ENCODE data around the gene FOXO4. TPM values are rescaled to one million over a fixed set of nuclear protein-coding genes. Genes with fewer than 3 reads are reported as not detected.
"Not testable (repeated sequence)": the region's sequence is repeated elsewhere in the genome, so short reads cannot be mapped to it uniquely, and the experiment has no call there.

The FOXO4 gene
- 10.5 and 10.7 TPM in 2 replicates for polyA plus RNA-seq (2014; cell fraction: cytosol; rRNA removed)
- polyA plus RNA-seq (2014; cell fraction: nucleus; rRNA removed), result 7.4 and 10.3 TPM in 2 replicates

DNA sequence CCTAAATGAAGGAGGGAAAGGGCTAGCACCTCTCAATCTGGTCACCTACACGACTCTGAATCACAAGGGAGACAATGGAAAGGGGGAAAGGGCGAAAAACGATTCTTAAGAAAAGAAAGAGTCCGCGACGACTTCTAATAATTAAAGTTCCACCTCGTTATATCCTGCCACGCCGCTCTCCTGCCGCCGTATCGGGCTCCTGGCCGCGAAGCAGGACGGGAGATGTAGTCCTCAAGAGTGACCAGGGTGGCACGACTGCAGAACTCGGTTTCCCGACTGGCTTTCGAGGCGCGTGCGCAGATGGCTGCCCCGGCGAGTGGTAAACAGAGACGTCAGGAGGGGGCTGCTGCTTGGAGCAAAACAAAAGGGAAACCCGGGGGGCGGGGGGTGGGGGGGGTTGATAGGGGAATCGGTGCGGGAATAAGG is at the start of gene FOXO4:
Gene FOXO4 (plus strand): TSS at position 297 of the 426 bp plus-strand sequence. CDS start 678 bp downstream, outside the sequence.
- peak; percentile 86 for DNase-seq (ENCODE audit: low spot score)

DNA sequence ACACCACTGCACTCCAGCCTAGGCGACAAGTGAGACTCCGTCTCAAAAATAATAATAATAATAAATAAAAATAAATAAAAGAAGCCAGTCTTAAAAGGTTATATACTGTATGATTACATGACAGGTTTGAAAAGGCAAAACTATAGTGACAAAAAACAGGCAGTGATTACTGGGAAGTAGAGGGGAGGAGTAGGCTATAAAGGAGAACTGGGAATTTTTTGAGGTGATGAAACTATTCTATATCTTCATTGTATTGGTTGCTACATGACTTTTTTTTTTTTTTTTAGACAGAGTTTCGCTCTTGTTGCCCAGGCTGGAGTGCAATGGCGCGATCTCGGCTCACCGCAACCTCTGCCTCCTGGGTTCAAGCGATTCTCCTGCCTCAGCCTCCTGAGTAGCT is 47.8 kb upstream of the FOXO4 start:
- DNase-seq (ENCODE audit: low spot score), result not testable (repeated sequence)

GRCh38 chrX:71052721-71053120 is 42.9 kb upstream of the FOXO4 start:
- DNase-seq (ENCODE audit: low spot score), result no peak

- no peak for DNase-seq (ENCODE audit: low spot score)
These were observed 42.4 kb upstream of the FOXO4 start for GRCh38 chrX:71053217-71053621.

DNA sequence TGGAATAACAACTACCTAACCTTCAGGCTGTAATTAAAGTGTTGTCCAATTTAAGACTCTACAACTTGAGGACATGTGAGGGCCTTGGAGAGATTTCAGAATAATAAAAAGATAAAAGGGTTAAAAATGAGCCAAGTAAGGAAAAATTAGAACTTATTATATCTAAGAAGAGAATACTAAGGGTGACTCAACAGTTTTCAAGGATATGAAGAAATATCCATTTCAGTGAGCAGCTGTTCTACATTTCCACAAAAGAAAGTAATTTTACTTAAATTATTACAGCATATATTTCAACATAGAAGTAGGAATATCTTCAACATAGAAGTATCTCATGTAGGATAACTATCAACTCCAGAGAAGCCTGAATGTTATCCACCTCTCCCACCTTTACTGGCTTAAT is 38.8 kb upstream of the FOXO4 start:
- no peak for DNase-seq (ENCODE audit: low spot score)

DNA sequence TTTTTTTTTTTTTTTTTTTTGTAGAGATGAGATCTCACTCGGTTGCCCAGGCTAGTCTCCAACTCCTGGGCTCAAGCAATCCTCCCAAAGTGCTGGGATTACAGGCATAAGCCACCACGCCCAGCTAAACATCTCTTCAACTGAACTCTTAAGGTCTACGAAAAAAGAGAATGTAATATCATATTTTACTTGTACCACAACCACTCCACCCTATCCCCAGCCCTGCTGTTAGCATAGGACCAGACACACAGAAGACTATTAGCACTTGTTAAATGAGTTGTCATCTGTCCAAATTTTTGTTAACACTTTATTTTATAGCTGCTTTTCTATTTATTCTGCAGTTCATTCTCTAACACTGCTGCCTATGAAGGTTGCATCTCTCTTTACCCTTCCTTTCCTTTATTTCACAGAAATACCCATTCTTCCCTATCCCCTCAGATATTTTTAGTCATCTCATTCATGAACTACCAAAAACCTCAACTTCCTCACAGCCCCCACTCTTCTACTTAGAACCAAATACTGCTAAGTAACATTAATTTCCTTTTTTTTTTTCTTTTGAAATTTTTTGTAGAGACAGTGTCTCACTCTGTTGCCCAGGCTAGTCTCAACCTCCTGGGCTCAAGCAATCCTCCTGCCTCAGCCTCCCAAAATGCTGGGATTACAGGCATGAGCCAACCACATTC is 37.7 kb upstream of the FOXO4 start:
- no peak for DNase-seq (ENCODE audit: low spot score)

- no peak for DNase-seq (ENCODE audit: low spot score)
These were observed 35.5 kb upstream of the FOXO4 start for GRCh38 chrX:71060127-71060526.

DNA sequence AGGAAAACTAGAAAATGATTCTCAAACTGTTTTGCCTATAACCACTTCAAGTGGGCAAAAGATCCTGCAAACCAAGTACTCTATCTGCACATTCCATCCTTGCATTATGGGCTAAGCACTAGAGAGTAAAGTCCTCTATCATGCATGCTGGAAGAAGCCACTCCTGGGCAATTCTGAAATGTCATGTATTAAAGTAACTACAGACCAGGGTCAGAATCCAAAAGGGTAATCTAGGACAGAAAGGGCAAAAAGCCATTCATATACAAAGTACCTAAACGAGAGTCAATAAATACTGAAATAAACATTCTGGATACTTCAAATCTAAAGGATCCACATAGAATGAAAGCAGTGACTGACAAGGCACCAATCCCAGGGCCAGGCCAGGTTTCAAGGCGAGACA is 28.6 kb upstream of the FOXO4 start:
- no peak for DNase-seq (ENCODE audit: low spot score)

GRCh38 chrX:71067712-71068043 is 28.0 kb upstream of the FOXO4 start:
- no peak for DNase-seq (ENCODE audit: low spot score)

GRCh38 chrX:71068044-71068918 is 27.4 kb upstream of the FOXO4 start, which contains the start of gene SNX12:
Gene SNX12 (minus strand): TSS chrX:71068334. CDS start chrX:71068306, 28 bp downstream.
- peak; percentile 95 for DNase-seq (ENCODE audit: low spot score)

DNA sequence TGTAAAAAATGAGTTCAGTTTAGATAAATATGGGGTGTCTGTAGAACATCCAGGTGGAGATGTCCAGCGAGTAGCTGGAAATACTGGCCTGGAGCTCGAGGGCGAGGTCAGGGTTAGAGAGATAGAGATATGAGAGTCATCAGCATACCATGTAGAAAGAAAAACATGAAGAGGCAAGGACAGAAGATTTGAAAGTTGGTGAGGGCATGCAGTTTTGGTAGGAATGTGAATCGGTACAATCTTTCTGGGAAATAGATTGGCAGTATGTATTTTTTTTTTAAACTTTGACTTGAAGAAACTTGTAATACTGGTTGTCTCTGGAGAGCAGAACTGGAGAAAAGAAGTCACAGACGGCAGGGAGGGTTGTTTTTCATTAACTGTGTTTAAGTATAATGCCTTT is 25.1 kb upstream of the FOXO4 start:
- no peak for DNase-seq (ENCODE audit: low spot score)

GRCh38 chrX:71081330-71082123 is 14.1 kb upstream of the FOXO4 start:
- no peak for DNase-seq (ENCODE audit: low spot score)

DNA sequence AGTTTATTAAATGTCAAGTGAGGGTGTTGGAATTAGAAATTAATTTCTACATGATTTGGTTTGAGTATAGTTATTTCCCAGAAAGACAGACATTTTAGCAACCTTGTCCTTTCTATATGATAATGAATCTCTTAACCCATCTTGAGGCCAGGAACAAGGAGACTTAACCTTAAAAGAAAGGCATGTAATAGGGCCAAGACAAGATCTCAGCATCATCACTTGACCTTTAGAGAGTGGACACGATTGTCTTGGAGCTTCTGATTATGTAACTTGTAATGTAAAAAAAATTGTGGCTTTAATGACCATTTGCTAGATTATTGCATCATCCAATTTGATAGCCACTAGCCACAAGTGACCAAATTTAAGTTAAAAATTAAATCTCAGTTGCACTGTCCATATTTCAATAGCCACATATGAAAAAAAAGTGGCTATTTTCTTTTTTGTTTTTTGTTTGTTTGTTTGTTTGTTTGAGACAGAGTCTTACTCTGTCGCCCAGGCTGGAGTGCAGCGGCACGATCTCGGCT is 13.5 kb upstream of the FOXO4 start:
- DNase-seq (ENCODE audit: low spot score), result no peak

- no peak for DNase-seq (ENCODE audit: low spot score)
These were observed 12.8 kb upstream of the FOXO4 start for GRCh38 chrX:71082822-71083221.

DNA sequence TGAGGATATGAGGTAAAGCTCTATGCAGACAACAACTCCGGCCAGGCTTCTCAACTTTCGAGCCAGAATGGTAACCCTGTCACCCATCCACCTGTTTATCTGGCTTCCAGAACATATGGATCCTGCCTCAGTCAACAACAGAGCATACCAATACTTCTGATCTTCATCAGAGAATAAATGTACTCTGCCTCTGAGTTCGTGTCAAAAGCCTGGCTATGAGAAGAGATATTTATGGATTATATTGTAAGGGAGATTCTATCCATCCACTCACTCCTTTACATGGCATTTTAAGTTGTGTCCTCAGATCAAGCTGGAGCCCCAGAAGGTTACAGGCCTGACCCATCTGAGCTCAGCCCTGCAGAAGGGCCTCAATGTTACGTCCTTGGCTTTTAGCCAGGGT is 9.8 kb upstream of the FOXO4 start:
- DNase-seq (ENCODE audit: low spot score), result no peak

DNA sequence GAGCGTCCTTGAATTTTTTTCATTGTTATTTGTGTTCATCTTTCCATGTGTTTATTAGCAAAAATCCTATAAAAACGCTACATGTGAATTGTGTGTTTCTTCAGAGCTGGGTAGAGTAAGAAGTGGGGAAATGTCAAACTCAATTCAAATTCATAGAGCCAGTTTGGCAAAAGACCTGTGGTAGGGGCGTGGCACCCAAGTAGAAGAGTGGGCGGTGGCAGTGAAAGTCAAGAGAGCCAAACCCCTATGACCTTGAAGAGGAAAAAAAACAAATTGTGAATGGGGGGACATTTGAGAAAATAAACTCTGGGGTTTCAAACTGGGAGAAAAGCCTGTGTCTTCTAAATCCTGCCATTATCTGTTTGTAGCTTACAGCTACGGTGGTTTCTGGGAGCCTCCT is 4.4 kb upstream of the FOXO4 start:
- DNase-seq (ENCODE audit: low spot score), result no peak

DNA sequence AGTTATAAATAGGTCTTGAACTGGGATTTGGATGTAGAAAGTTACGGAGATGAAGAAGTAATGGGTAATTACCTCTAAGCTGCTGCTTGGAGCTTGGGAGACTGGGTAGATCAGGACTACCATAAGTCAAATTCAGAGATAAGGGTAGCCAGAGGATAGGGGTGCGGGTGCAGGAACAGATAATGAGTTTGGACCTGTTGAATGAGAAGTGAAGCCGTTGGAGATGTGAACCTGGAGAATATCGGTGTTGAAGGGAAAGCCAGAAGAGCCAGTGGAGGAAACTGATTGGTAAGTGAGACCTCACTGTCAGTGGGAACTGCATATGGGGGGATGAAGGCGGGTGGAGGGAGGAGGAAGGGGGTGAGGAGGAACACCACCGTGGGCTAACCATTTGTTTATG is 618 bp upstream of the FOXO4 start:
- no peak for DNase-seq (ENCODE audit: low spot score)

GRCh38 chrX:71095981-71096759 is 519 bp downstream of the FOXO4 start:
- peak; percentile 24 for DNase-seq (ENCODE audit: low spot score)

GRCh38 chrX:71096760-71097032 is 1.0 kb downstream of the FOXO4 start:
- no peak for DNase-seq (ENCODE audit: low spot score)

GRCh38 chrX:71098302-71098701 is 2.7 kb downstream of the FOXO4 start:
- DNase-seq (ENCODE audit: low spot score), result peak; percentile 51

GRCh38 chrX:71098951-71099506 is 3.4 kb downstream of the FOXO4 start:
- DNase-seq (ENCODE audit: low spot score), result no peak
